Activated naive CD4-positive, alpha-beta T cell treated with anti-CD3 and anti-CD28 coated beads, Interleukin-2, amount 50 U/mL, for 72 hours (primary cell): ENCODE measurements around the gene NDUFA3. TPM values are rescaled to one million over a fixed set of nuclear protein-coding genes. Genes with fewer than 3 reads are reported as not detected.
A peak's percentile ranks its signal among the peaks of the same experiment; 100 is the strongest.

ENCODE experiments used
- ATAC-seq, 2 donors: fragments of 150-1000 bp; cut with Tn5 transposase; 2 replicates each; pipeline ENCODE4 v1.10.0; 2021; ENCODE audit warnings: mild to moderate bottlenecking in 2 of 2, moderate library complexity in 2 of 2
- DNase-seq, 2 donors: peaks; one replicate each; pipeline ENCODE4 v3.0.0; 2021 to 2022; ENCODE audit warnings: low spot score in 2 of 2
- H3K27ac Mint-ChIP-seq, 2 donors: one replicate each; pipeline ENCODE4 v1.8.0; 2022; ENCODE audit warnings: mild to moderate bottlenecking in 2 of 2, mixed read lengths in 2 of 2
- H3K36me3 Mint-ChIP-seq, 2 donors: one replicate each; pipeline ENCODE4 v1.8.0; 2022; ENCODE audit warnings: mixed read lengths in 2 of 2
- H3K9me3 Mint-ChIP-seq, 2 donors: one replicate each; pipeline ENCODE4 v1.8.0; 2022; ENCODE audit warnings: mixed read lengths in 2 of 2
- total RNA-seq, 2 donors: library from RNA; stranded (reverse); gene quantifications; one replicate each; pipeline ENCODE4 v1.2.3, GENCODE V29; 2022

Gene NDUFA3
- total RNA-seq, 2 donors from 2014 or later: 59.4 to 76.1 TPM

GRCh38 chr19:54128796-54129616, 26.4 kb downstream of the NDUFA3 start:
- no peaks in the 10 kb centered on the region for H3K9me3 Mint-ChIP-seq
- ATAC-seq (no peak), DNase-seq (no peak)
- H3K36me3 Mint-ChIP-seq: no peaks in the 10 kb centered on the region
- no peak overlapping the region for H3K27ac Mint-ChIP-seq

DNA sequence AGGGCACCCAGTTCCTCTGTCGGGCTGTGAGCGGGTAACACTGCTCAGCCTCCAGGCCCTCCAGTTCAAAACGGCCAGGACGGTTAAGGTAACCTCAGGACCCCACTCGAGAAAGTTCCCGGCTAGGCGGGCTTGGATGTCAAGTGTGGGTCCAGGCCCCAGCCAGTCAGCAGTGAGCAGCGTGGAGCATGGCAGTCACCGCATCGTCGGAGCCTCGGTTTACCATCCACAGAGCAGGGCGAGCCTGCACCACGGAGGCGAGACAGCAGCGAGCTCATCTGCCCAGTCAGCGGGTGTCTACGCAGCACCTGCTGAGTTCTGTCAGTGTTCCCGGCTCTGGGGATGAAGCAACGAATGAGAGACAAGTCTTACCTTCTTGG, 27.0 kb downstream of the NDUFA3 start:
- H3K36me3 Mint-ChIP-seq: no peaks in the 10 kb centered on the region
- H3K27ac Mint-ChIP-seq: no peak overlapping the region
- DNase-seq (no peak), ATAC-seq (no peak)
- peaks cover 0 to 4% of the 10 kb centered on the region in 2 donors for H3K9me3 Mint-ChIP-seq

DNA sequence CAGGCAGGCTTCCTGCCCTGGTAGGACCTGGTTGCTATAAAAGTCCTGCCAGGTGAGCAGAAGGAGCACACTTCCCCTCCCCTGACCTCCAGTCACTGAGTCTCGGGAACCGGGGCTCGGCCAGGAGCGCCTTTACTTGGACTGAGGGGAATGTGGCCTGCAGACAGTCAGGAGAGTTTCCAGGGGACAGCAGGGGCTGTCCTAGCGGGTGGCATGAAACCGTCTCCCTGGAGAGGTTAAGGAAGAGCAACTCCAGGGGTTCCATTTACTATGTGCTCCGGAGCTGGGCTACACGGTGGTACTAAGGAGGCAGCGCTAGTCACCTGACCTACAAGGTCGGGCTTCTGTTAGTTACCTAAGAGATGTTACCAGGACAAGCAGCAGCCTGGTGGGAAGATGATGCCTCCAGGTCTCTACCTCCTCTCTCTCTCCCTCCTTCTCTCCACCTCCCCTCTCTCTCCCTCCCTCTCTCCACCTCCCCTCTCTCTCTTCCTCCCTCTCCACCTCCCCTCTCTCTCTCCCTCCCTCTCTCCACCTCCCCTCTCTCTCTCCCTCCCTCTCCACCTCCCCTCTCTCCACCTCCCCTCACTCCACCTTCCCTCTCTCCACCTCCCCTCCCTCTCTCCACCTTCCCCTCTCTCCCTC, 30.8 kb downstream of the NDUFA3 start:
- no peak for DNase-seq
- Mint-ChIP-seq H3K36me3 (peaks cover under 1% of the 10 kb centered on the region in 2 donors), H3K9me3 (peaks cover 0 to 4% of the 10 kb centered on the region in 2 donors), H3K27ac (no peak overlapping the region)
- ATAC-seq: no peak

DNA sequence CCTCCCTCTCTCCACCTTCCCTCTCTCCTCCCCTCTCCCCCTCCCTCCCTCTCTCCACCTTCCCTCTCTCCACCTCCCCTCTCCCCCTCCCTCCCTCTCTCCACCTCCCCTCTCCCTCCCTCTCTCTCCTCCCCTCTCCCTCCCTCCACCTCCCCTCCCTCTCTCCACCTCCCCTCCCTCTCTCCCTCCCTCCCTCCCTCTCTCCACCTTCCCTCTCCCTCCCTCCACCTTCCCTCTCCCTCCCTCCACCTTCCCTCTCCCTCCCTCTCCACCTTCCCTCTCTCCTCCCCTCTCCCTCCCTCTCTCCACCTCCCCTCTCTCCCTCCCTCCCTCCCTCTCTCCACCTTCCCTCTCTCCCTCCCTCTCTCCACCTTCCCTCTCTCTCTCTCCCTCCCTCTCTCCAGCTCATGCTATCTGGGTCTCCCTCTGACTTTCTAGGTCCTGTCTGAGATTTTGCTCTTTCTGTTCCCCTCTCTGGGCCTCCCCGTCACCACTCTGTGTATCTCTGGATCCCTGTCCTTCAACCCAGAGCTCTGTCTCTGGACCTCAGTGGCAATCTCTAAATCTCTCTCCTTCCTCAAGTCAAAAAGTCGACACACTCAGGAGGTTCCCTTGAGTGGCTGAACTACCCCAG, 31.4 kb downstream of the NDUFA3 start:
- ATAC-seq (no peak), DNase-seq (no peak)
- H3K27ac Mint-ChIP-seq: peak overlapping the region in 1 of 2 donors; percentile 69
- peaks cover 7% of the 10 kb centered on the region in 2 donors for H3K36me3 Mint-ChIP-seq
- H3K9me3 Mint-ChIP-seq: peaks cover 0 to 4% of the 10 kb centered on the region in 2 donors

- Mint-ChIP-seq H3K27ac (peak overlapping the region; percentile 67 to 89), H3K36me3 (peaks cover 11% of the 10 kb centered on the region in 2 donors), H3K9me3 (peaks cover 0 to 4% of the 10 kb centered on the region in 2 donors)
- DNase-seq (peak in 1 of 2 donors; percentile 20), ATAC-seq (no peak)
These were observed 33.6 kb downstream of the NDUFA3 start for GRCh38 chr19:54136086-54136863.

- Mint-ChIP-seq H3K27ac (peak overlapping the region; percentile 67 to 89), H3K36me3 (peaks cover 11% of the 10 kb centered on the region in 2 donors), H3K9me3 (peaks cover 0 to 4% of the 10 kb centered on the region in 2 donors)
- ATAC-seq: peak; percentile 87 to 88
- peak; percentile 97 to 100 for DNase-seq
These were observed 34.4 kb downstream of the NDUFA3 start for GRCh38 chr19:54136864-54137698.

GRCh38 chr19:54137699-54138488, 35.2 kb downstream of the NDUFA3 start, which contains the start of gene CNOT3:
TSS of gene CNOT3 (plus strand) at chr19:54137762. CDS start at chr19:54142979, 5,217 bp downstream.
- H3K27ac Mint-ChIP-seq: peak within 1 kb of the TSS; percentile 89 to 99
- peak in 1 of 2 donors; percentile 39 for DNase-seq
- peaks cover 11% of the 10 kb centered on the region in 2 donors for H3K36me3 Mint-ChIP-seq
- H3K9me3 Mint-ChIP-seq: peaks cover 0 to 4% of the 10 kb centered on the region in 2 donors
- no peak for ATAC-seq

DNA sequence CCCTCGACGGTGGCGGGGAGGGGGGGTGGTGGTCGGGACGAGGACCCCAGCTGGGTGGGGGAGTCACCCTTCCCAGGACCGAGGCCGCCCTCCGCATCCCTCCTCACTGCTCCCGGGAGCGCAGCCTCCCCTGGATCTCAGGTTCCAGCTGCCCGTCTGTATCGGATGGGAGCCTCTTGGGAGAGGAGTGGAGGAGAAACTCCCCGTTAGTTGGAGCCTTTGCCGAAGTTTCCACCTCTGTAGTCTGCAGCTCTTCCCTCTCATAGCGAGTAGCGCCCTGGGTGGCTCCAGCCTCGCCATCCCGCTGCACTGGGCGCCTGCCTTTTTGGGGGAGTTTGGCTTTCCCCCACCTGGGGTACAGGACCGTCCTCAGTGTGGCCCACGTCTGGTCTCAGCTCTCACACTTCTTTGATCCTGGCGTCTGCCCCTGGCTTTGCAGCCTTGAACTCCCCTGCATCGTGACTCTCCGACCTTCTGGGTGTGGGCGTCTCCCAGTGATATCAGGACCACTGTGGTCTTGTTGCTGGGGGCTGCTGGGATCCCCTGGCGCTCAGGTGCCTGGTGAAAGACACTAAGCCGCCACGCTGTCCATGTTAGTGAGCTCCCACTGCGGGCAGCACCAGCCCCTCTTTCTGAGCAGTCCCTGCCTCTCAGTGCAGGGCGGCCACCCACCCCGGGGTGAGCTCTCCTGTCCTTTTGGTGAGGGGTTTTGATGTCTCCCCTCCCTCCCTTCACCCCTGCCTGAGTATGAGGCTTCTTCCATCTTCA, 36.0 kb downstream of the NDUFA3 start:
- DNase-seq: peak in 1 of 2 donors; percentile 21
- H3K27ac Mint-ChIP-seq: peak overlapping the region; percentile 89 to 99
- no peak for ATAC-seq
- peaks cover 0 to 4% of the 10 kb centered on the region in 2 donors for H3K9me3 Mint-ChIP-seq
- H3K36me3 Mint-ChIP-seq: peaks cover 11 to 16% of the 10 kb centered on the region in 2 donors

DNA sequence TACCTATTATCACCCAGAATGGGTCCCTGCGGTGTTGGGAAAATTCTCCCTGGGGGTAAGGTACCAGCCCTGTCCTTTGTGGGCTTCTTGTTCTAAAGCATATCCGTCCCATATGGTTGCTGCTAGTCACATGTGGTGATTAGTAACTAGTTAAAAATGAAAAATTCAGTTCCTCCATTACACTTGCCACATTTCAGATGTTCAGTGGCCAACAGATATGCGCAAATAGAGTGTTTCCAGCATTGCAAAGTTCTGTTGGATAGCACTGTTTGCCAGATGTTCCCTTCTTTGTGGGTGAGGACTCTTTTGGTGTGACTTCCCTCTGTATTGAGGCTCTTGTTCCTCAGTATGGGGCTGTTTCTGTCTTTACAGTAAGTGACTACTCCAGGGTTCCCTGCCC, 38.7 kb downstream of the NDUFA3 start:
- H3K27ac Mint-ChIP-seq: peak overlapping the region in 1 of 2 donors; percentile 85
- no peaks in the 10 kb centered on the region for H3K9me3 Mint-ChIP-seq
- peaks cover 11 to 31% of the 10 kb centered on the region in 2 donors for H3K36me3 Mint-ChIP-seq
- ATAC-seq (no peak), DNase-seq (no peak)

GRCh38 chr19:54142166-54142780, 39.6 kb downstream of the NDUFA3 start:
- ATAC-seq: no peak
- peak overlapping the region in 1 of 2 donors; percentile 85 for H3K27ac Mint-ChIP-seq
- H3K36me3 Mint-ChIP-seq: peaks cover 11 to 37% of the 10 kb centered on the region in 2 donors
- no peaks in the 10 kb centered on the region for H3K9me3 Mint-ChIP-seq
- no peak for DNase-seq

DNA sequence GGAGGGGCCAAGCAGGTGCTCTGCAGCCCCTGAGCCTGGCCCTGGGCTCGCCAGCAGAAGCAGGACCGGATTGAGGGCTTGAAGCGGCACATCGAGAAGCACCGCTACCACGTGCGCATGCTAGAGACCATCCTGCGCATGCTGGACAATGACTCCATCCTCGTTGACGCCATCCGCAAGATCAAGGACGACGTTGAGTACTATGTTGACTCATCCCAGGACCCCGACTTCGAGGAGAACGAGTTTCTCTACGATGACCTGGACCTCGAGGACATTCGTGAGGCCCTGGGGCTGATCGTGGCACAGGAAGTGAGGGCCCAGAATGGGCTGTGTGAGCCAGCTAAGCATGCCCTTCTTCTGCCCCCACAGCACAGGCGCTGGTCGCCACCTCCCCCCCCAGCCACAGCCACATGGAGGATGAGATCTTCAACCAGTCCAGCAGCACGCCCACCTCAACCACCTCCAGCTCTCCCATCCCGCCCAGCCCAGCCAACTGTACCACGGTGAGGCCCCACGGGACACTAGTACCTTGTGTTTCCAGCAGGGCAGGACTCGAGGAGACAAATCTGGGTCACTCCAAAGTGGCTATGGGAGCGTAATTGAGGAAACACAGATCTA, 43.0 kb downstream of the NDUFA3 start:
- DNase-seq (no peak), ATAC-seq (no peak)
- Mint-ChIP-seq H3K27ac (no peak overlapping the region), H3K36me3 (peaks cover 0 to 27% of the 10 kb centered on the region in 2 donors), H3K9me3 (no peaks in the 10 kb centered on the region)

GRCh38 chr19:54147676-54148075, 45.0 kb downstream of the NDUFA3 start:
- Mint-ChIP-seq H3K36me3 (peaks cover 0 to 27% of the 10 kb centered on the region in 2 donors), H3K27ac (peak overlapping the region in 1 of 2 donors; percentile 33), H3K9me3 (no peaks in the 10 kb centered on the region)
- ATAC-seq (no peak), DNase-seq (no peak)

- no peak for DNase-seq
- H3K36me3 Mint-ChIP-seq: peaks cover 0 to 28% of the 10 kb centered on the region in 2 donors
- no peak overlapping the region for H3K27ac Mint-ChIP-seq
- ATAC-seq: no peak
- no peaks in the 10 kb centered on the region for H3K9me3 Mint-ChIP-seq
These were observed 45.5 kb downstream of the NDUFA3 start for GRCh38 chr19:54148158-54148557.
